AG09319 (cell line): ENCODE data around the gene CD276.

Source experiments
- DNase-seq: peaks from one replicate; pipeline ENCODE4 v3.0.0-alpha.2; 2010; ENCODE audit warnings: low read depth; ENCODE audit errors: extremely low read depth
- TF ChIP-seq, protein P1 (sequence below): IDR thresholded peaks from 2 replicates; pipeline ENCODE4 v1.5.1; 2011; ENCODE audit warnings: low read depth, mild to moderate bottlenecking, inconsistent platforms, low read length, moderate library complexity

The CD276 gene

DNA sequence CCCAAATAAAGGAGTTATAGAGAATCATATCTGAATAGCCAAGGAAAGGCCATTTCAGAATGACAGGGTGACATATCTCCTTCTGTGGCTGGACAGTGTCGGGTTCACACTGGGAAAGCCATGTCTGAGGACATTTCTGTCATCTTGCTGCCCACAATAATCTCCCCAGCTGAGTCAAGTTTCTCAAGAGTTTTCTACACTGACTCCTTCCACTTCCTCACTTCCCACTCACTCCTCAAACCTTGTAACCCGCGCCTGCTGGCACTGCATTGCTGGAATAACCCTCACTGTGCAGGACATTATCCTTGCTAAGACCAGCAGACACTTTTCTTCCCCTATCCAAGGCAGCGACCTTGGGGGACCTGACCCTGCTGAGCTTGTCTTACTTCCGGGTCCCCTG lies 74.3 kb downstream of the CD276 start:
- no peak for DNase-seq
- TF ChIP-seq, protein P1, sequence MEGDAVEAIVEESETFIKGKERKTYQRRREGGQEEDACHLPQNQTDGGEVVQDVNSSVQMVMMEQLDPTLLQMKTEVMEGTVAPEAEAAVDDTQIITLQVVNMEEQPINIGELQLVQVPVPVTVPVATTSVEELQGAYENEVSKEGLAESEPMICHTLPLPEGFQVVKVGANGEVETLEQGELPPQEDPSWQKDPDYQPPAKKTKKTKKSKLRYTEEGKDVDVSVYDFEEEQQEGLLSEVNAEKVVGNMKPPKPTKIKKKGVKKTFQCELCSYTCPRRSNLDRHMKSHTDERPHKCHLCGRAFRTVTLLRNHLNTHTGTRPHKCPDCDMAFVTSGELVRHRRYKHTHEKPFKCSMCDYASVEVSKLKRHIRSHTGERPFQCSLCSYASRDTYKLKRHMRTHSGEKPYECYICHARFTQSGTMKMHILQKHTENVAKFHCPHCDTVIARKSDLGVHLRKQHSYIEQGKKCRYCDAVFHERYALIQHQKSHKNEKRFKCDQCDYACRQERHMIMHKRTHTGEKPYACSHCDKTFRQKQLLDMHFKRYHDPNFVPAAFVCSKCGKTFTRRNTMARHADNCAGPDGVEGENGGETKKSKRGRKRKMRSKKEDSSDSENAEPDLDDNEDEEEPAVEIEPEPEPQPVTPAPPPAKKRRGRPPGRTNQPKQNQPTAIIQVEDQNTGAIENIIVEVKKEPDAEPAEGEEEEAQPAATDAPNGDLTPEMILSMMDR: no peak

DNA sequence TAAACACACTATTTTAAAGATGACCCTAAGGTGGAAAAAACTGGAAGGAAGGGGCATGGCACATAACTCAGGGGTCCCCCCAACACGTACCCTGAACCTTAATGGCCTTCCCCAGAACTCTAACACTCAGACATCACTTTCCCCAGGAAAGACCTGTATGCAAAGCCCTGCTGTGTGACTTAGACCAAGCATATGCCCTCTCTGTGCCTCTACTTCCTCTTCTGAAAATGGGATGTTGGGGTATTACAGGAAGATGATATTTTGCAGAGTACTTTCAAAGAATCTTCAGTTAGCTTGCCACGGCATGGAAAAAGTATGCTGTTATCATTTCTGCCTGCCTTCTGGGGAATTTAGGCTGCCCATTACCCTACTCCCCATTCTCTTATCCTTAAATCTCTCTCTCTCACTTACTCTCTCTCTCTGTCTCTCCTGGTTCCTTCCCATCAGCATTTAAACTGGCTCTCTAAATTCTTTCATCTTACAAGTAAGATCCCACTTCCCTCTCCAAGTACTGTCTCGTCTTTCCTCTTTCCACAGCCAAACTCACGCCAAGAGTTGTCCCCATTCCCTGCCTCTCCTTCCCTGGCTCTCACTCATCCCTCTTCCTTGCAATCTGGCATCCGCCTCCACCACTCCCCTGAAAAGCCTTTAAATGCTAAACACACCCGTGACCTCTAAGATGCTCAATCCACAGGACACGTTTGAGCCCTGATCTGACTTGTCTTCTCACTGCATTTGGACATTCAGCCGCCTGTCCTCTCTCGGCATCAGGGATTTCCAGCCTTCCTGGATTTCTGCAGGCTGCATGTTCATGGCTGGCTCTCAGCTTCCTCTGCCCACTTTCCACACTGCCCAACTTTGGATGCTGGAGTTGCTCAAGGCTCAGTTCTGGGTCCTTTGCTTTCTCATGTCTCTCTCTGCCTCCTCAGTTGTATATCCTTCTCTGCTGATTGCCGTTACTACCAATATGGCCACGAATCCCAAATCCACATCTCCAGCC lies 76.4 kb downstream of the CD276 start:
- TF ChIP-seq, protein P1: no peak
- no peak for DNase-seq

DNA sequence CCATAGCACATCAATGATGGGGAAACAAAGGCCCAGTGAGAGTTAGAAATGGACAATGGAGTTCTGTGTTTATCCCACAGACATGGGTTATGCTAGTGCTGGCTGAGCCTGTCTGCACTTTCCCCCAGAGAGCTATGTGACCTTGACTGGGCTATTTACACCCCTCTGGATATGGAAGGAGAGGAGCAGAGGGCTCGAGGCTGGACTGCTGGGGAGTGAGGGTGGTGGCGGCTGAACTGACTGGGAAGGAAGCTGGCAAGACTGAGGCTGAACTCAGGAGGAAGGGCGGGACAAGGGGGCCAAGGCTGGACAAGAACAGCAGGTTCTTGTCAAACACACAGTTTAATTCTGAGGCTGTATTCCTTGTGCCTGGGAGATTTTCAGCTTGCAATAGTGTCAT lies 79.7 kb downstream of the CD276 start:
- no peak for DNase-seq
- TF ChIP-seq, protein P1: no peak
